BJ (cell line): ENCODE data around the gene SCRT2. TPM values are rescaled to one million over a fixed set of nuclear protein-coding genes. Genes with fewer than 3 reads are reported as not detected.

ENCODE experiments used
- CTCF ChIA-PET: fragments of 350-600 bp; formaldehyde crosslinking; extraction: SDS; loops from one replicate; lab custom pipeline; 2021; ENCODE audit warnings: antibody characterized with exemption, inconsistent platforms; lab: Yijun Ruan, JAX
- POLR2A ChIA-PET: fragments of 300-600 bp; sonication (Branson Sonifier 250); formaldehyde crosslinking; extraction: SDS; loops from one replicate; lab custom pipeline; 2021; ENCODE audit warnings: antibody characterized with exemption; lab: Charles Lee
- DNase-seq: peaks from one replicate; pipeline ENCODE4 v3.0.0-alpha.2; 2011; ENCODE audit warnings: low read depth
- H3K27me3 ChIP-seq: 2 replicates; pipeline ENCODE4 v1.6.0; 2011; ENCODE audit warnings: low read length; ENCODE audit not compliant: control insufficient read depth, insufficient read depth
- H3K36me3 ChIP-seq: 2 replicates; pipeline ENCODE4 v1.5.1; 2011; ENCODE audit warnings: low read length; ENCODE audit not compliant: control insufficient read depth, insufficient read depth
- H3K4me3 ChIP-seq: 2 replicates; pipeline ENCODE4 v1.5.1; 2011; ENCODE audit warnings: low read depth, mild to moderate bottlenecking, control low read depth, low read length
- polyA plus RNA-seq: library from polyadenylated mRNA; depleted of rRNA; stranded (reverse); fragments of >200 nt; gene quantifications from 2 replicates; pipeline ENCODE4 v1.2.3, GENCODE V29; 2011
- TF ChIP-seq, protein P1 (sequence below): IDR thresholded peaks from 2 replicates; pipeline ENCODE4 v1.5.1; 2011; ENCODE audit warnings: low read depth, mild to moderate bottlenecking, control low read depth, inconsistent platforms, low read length, moderate library complexity; ENCODE audit not compliant: insufficient read depth

SCRT2 gene
- polyA plus RNA-seq, 1 experiment, result not detected

DNA sequence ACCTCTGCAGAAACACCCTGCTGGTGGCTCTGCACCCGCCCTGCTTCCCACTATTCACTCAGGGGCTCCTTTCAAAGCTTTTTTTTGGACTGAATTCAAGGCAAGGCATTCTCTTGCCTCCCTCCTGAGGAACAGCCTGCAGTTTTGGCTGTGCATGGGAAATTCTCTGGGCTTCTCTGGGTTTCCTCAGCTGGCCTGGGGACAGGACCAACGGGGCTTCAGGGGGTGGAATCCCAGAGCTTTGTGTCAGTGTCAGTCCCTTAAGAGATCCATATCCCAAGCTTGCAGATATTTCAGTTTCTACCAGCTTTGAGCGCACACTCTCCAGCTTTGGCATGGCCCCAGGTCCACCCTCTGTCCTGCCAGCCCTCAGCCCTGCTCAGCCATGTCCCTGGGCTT lies 2.0 kb downstream of the SCRT2 start:
- Histone ChIP-seq H3K4me3 (no peak overlapping the region), H3K27me3 (peaks cover 34% of the 10 kb centered on the region), H3K36me3 (no peaks in the 10 kb centered on the region)
- TF ChIP-seq, protein P1, sequence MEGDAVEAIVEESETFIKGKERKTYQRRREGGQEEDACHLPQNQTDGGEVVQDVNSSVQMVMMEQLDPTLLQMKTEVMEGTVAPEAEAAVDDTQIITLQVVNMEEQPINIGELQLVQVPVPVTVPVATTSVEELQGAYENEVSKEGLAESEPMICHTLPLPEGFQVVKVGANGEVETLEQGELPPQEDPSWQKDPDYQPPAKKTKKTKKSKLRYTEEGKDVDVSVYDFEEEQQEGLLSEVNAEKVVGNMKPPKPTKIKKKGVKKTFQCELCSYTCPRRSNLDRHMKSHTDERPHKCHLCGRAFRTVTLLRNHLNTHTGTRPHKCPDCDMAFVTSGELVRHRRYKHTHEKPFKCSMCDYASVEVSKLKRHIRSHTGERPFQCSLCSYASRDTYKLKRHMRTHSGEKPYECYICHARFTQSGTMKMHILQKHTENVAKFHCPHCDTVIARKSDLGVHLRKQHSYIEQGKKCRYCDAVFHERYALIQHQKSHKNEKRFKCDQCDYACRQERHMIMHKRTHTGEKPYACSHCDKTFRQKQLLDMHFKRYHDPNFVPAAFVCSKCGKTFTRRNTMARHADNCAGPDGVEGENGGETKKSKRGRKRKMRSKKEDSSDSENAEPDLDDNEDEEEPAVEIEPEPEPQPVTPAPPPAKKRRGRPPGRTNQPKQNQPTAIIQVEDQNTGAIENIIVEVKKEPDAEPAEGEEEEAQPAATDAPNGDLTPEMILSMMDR, result no peak
- DNase-seq, result no peak
- POLR2A ChIA-PET, result no interaction called here
- CTCF ChIA-PET, result interaction anchor here (0.5 to 0.9 kb wide), 4 partner anchors 28 to 113 kb away, joined by 3 read pairs; no protein-coding TSS in a partner anchor

DNA sequence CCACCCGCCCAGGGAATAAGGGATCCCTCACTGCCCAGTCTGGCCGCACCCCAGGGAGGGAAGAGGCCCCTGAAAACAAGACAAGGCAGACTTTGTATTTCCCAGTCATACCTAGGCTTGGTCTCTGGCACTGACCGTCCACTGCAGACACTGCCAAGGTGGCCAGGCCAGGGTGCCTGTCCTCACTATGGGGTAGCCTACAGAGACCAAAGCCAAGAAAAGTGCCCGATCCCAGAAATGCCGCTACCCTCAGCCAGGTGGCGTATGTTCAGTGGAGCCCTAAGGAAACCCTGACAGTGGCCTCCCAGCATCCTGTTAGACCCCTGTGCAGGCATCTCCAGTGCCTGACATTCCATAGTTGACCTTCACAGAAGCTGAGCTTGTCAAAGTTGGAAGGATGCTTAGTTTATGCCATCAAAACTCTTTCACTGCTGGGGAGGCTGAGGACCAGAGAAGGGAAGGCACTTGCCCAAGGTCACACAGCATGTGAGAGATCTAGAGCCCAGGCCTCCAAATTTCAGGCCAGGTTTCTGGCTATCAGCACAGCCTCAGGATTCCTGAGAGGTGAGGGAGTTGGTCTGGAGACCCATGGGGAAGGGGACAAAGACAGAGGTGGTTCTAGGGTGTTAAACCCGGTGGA lies 2.5 kb downstream of the SCRT2 start:
- no peak for DNase-seq
- no peak overlapping the region for H3K4me3 ChIP-seq
- H3K36me3 ChIP-seq, result no peaks in the 10 kb centered on the region
- TF ChIP-seq, protein P1, result no peak
- CTCF ChIA-PET, result interaction anchor here (0.5 to 0.6 kb wide), 2 partner anchors 28 to 46 kb away, joined by 3 read pairs; no protein-coding TSS in a partner anchor
- POLR2A ChIA-PET, result no interaction called here
- H3K27me3 ChIP-seq, result peaks cover 35% of the 10 kb centered on the region

DNA sequence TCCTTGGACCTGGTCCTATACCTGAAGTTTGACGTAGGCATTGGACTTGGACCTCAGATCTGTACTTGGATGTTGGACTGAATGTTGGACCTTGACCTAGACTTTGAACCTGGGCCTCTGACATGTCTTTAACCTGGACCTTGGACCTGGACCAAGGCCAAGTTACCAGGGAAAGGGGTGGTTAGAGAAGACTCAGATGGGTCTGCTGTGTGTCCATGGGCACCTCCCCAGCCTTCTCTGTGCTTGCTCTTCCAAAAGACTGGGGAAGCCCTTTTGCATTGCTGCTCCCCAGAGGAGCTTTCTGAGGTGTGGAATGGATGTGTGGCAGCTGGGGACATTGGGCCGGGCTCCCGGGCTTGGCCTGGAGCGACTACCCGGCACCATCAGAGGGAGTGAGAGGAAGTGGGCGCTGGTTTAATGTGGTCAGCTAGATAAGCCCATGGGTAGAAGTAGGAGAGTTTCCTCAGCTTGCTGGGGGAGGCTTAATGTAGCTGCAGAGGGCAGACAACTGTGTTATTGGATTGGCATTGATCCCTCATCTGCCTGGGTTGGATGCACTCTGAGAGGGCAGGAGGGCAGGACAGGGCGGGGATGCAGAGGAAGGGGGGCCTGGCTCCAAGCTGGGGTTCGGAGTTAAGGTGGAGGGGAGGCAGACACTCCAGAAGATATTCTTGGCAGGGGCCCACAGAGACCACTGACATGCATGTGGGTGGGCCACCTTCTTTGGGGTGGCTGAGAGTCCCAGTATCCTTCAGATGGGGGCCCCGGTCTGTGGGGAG lies 4.2 kb downstream of the SCRT2 start:
- DNase-seq, result no peak
- CTCF ChIA-PET, result interaction anchor here (1.3 kb wide), 1 partner anchor 111 kb away, joined by 3 read pairs; no protein-coding TSS in a partner anchor
- Histone ChIP-seq H3K4me3 (no peak overlapping the region), H3K27me3 (peaks cover 31% of the 10 kb centered on the region), H3K36me3 (no peaks in the 10 kb centered on the region)
- TF ChIP-seq, protein P1, result no peak
- POLR2A ChIA-PET, result no interaction called here

DNA sequence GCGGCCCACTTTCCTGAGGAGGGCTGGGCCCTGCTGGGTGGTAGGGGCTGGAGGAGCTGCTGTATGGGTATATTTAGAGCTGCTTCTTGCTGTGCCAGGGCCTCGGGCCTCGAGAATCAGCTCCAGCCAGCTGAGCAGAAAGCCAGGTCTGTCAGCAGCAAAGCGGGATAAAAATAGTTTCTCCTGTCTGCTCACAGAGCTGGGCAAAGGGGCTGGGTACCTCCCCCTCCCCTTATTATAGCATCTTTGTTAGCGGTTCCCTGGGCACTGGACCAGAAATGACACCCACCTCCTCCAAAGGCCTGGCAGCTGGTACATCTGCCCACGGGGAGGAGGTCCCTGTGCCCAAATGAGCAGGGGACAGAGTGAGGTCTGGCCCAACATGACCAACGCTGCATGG lies 6.0 kb downstream of the SCRT2 start:
- CTCF ChIA-PET, result interaction anchor here (0.7 to 6.8 kb wide), 7 partner anchors 9 to 107 kb away, joined by 3 to 49 read pairs (median 5); no protein-coding TSS in a partner anchor
- Histone ChIP-seq H3K36me3 (no peaks in the 10 kb centered on the region), H3K4me3 (no peak overlapping the region), H3K27me3 (peaks cover 34% of the 10 kb centered on the region)
- TF ChIP-seq, protein P1, result no peak
- POLR2A ChIA-PET, result no interaction called here
- no peak for DNase-seq

DNA sequence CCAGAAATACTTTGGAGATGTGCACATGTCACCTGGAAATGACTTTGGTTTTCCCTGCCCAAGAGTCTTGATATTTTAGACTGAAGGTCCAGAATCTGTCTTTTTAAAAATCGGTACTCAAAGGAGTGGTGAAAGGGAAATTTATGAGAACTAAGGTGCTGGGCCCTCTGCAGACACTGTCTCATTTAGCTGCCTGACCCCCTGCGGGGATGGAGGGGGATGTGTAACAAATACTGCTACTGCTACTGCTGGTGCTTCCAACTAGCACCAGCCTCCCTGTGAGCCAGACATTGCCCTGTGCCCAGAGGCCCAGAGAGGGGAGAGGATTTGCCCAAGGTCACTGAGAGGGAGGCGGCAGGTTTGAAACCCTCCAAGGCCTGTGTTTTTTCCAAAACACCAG lies 7.0 kb downstream of the SCRT2 start:
- ChIA-PET POLR2A (no interaction called here), CTCF (interaction anchor here (0.6 to 6.8 kb wide), 12 partner anchors 8 to 109 kb away, joined by 3 to 49 read pairs (median 12); partner anchors contain the start of genes SCRT2 and SRXN1)
- H3K4me3 ChIP-seq, result no peak overlapping the region
- no peaks in the 10 kb centered on the region for H3K36me3 ChIP-seq
- peaks cover 32% of the 10 kb centered on the region for H3K27me3 ChIP-seq
- TF ChIP-seq, protein P1, result no peak
- DNase-seq, result no peak
